ENCODE data around the gene CLCN6. TPM values are rescaled to one million over a fixed set of nuclear protein-coding genes. Genes with fewer than 3 reads are reported as not detected.
A peak's percentile ranks its signal among the peaks of the same experiment; 100 is the strongest.

The CLCN6 gene
- total and polyA plus RNA-seq, 7 donors = 5.5 to 17.5 (median 8.3) TPM

GRCh38 chr1:11797525-11798216 is 8.3 kb upstream of the CLCN6 start:
- ATAC-seq (no peak), DNase-seq (no peak)
- Histone ChIP-seq H3K9me3 (no peaks in the 10 kb centered on the region), H3K27me3 (ENCODE audit: insufficient read depth in 3 of 3, low read length in 2 of 3) (no peaks in the 10 kb centered on the region), H3K4me1 (peaks cover 26% of the 10 kb centered on the region), H3K27ac (peak overlapping the region; percentile 57), H3K4me3 (no peak overlapping the region), H3K36me3 (ENCODE audit: insufficient read depth in 1 of 2, low read depth in 1 of 2) (peaks cover 5 to 89% of the 10 kb centered on the region in 2 donors)
- 73 to 91% (median 91%) methylated on average over 6 of the region's 6 CpGs for WGBS, 3 donors
- no peak for TF ChIP-seq CTCF (IDR thresholded peaks at IDR 0.05)
- intact Hi-C loops (cut with DNase I) = no loop called here

- Histone ChIP-seq H3K9me3 (no peaks in the 10 kb centered on the region), H3K27ac (peak overlapping the region; percentile 7), H3K4me1 (peaks cover 28% of the 10 kb centered on the region), H3K36me3 (ENCODE audit: insufficient read depth in 1 of 2, low read depth in 1 of 2) (peaks cover 5 to 74% of the 10 kb centered on the region in 2 donors), H3K4me3 (no peak overlapping the region), H3K27me3 (ENCODE audit: insufficient read depth in 3 of 3, low read length in 2 of 3) (no peaks in the 10 kb centered on the region)
- TF ChIP-seq CTCF (IDR thresholded peaks at IDR 0.05) = no peak
- intact Hi-C loops (cut with DNase I) = no loop called here
- ATAC-seq (no peak), DNase-seq (no peak)
- 94 to 99% (median 96%) methylated on average over 5 of the region's 5 CpGs for WGBS, 3 donors
These were observed 6.9 kb upstream of the CLCN6 start for GRCh38 chr1:11799099-11799498.

- intact Hi-C loops (cut with DNase I) = loop anchor here in 1 of 2 donors (10.0 kb wide), 1 partner anchor 535 kb away; no protein-coding TSS in a partner anchor
- peaks cover 36% of the 10 kb centered on the region for H3K4me1 ChIP-seq
- no peaks in the 10 kb centered on the region for H3K27me3 ChIP-seq (ENCODE audit: insufficient read depth in 3 of 3, low read length in 2 of 3)
- ATAC-seq (no peak), DNase-seq (no peak)
- H3K4me3 ChIP-seq = no peak overlapping the region
- WGBS, 3 donors = 94 to 96% (median 96%) methylated on average over 8 to 9 of the region's 9 CpGs
- no peak overlapping the region for H3K27ac ChIP-seq
- peaks cover 5 to 66% of the 10 kb centered on the region in 2 donors for H3K36me3 ChIP-seq (ENCODE audit: insufficient read depth in 1 of 2, low read depth in 1 of 2)
- no peaks in the 10 kb centered on the region for H3K9me3 ChIP-seq
- no peak for TF ChIP-seq CTCF (IDR thresholded peaks at IDR 0.05)
These were observed 6.1 kb upstream of the CLCN6 start for GRCh38 chr1:11799896-11800295.

- no peaks in the 10 kb centered on the region for H3K9me3 ChIP-seq
- H3K36me3 ChIP-seq (ENCODE audit: insufficient read depth in 1 of 2, low read depth in 1 of 2) = peaks cover 4 to 62% of the 10 kb centered on the region in 2 donors
- peaks cover 33% of the 10 kb centered on the region for H3K4me1 ChIP-seq
- peak overlapping the region; percentile 99 for H3K27ac ChIP-seq
- DNase-seq (no peak), ATAC-seq (no peak)
- no peak overlapping the region for H3K4me3 ChIP-seq
- whole genome bisulfite sequencing, 3 donors = 88 to 94% (median 91%) methylated on average over 8 of the region's 8 CpGs
- intact Hi-C loops (cut with DNase I) = loop anchor here in 1 of 2 donors (10.0 kb wide), 1 partner anchor 534 kb away; no protein-coding TSS in a partner anchor
- no peak for TF ChIP-seq CTCF (IDR thresholded peaks at IDR 0.05)
- H3K27me3 ChIP-seq (ENCODE audit: insufficient read depth in 3 of 3, low read length in 2 of 3) = no peaks in the 10 kb centered on the region
These were observed 5.6 kb upstream of the CLCN6 start for GRCh38 chr1:11800391-11800755.
